ENCODE measurements around the gene KLRK1. TPM values are rescaled to one million over a fixed set of nuclear protein-coding genes. Genes with fewer than 3 reads are reported as not detected.
"Not testable (repeated sequence)": the region's sequence is repeated elsewhere in the genome, so short reads cannot be mapped to it uniquely, and the experiment has no call there.

KLRK1 gene
- polyA plus RNA-seq, 4 donors: 0.24 to 1.1 (median 0.69) TPM

GRCh38 chr12:10390991-10391390 lies 1.1 kb upstream of the KLRK1 start:
- DNase-seq (ENCODE audit: low read depth in 4 of 4, low spot score in 2 of 4): not testable (repeated sequence)

DNA sequence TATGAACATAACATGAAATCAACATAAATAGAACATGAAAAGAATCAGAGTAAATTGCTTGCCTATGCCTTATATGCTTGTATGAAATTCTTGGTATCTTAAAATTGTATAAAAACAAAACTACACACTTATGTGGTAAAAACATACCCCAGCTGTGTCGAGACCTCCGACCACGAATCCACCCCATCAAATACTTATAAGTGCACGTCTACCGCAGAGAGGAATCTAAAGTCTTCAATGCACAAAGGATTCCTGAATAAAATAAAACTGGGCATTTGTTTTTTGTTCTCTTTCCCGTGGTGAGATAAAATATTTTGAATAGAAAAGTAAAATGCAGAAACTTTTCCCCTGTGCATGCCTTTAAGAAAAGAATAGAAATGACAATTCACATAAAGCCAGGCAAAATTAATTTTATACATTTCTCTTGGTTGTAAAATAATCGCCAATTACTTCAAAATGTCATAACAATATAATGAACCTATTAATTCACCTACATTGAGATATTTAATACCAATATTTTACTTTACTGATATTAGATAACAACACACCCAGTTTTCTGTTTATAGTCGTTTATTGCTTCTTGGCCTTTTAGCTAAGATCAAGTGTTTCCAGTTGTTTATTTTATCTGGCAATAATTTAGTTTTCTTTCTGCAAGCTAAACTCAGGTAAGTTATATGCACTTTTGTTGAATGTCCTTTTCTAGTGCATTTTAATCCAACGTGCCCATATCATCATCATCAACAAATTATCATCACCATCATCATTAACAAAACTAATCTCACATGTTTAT lies 1.0 kb downstream of the KLRK1 start:
- DNase-seq (ENCODE audit: low read depth in 4 of 4, low spot score in 2 of 4): no peak

GRCh38 chr12:10387498-10387897 lies 2.3 kb downstream of the KLRK1 start:
- not testable (repeated sequence) for DNase-seq (ENCODE audit: low read depth in 4 of 4, low spot score in 2 of 4)

DNA sequence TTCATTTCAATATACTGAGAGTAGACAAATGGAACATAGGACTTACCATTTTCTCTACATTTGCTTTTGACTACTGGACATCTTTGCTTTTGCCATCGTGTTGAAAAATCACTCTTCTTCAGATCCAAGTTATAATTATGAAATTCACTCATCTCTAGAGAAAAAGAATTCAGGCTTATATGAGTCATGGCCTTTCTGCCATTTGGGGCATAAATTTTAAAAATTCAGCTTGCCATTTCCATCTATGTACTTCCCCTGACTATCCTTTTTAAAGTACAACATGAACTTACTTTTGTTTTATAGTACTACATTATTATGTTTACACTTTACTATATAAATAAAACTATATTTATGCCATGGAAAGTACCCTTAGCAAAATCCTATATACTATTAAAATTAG lies 3.0 kb downstream of the KLRK1 start:
- no peak for DNase-seq (ENCODE audit: low read depth in 4 of 4, low spot score in 2 of 4)

GRCh38 chr12:10385166-10385613 lies 4.7 kb downstream of the KLRK1 start:
- DNase-seq (ENCODE audit: low read depth in 4 of 4, low spot score in 2 of 4): no peak

DNA sequence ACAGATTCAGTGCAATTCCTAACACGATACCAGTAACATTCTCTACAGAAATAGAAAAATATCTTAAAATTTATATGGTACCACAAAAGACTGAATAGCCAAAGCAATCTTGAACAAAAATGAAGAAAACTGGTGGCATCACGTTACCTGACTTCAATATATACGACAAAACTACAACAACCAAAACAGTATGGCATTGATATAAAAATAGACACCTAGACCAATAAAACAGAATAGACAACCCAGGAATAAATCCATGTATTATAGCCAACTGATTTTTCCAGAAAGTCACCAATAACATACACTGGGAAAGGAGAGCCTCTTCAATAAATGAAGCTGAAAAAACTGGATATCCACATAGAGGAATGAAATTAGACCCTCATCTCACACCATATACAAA lies 5.7 kb downstream of the KLRK1 start:
- no peak for DNase-seq (ENCODE audit: low read depth in 4 of 4, low spot score in 2 of 4)

DNA sequence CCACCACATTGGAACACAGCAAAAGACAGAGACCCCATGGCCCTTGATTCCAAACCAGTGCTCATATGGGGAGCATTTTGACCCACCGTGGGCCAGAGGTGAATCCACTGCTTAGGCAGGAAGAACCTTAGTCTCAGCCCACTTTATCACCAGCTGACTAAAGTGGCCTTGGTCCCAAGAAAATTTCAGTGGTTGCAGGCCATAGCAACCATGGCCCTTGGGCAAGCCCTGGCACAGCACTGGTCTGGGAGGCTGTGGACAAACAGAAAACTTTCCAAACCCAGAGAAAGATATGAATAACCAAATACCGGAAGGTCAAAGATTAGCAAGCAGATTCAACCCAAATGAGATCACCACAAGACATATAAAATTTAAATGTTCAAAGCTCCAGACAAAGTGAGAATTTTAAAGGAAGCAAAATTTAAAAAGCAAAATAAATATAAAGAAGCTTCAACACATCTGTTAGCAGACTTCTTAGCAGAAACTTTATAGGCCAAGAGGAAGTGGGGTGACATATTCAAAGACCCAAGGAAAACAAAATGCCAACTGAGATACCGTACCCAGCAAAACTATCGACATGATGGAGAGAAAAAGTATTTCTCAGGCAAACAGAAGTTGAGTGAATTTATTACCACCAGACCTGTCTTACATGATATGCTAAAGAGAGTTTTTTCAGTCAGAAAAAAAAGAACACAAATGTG lies 7.8 kb downstream of the KLRK1 start:
- no peak for DNase-seq (ENCODE audit: low read depth in 4 of 4, low spot score in 2 of 4)

GRCh38 chr12:10378737-10379136 lies 11.1 kb downstream of the KLRK1 start:
- not testable (repeated sequence) for DNase-seq (ENCODE audit: low read depth in 4 of 4, low spot score in 2 of 4)

DNA sequence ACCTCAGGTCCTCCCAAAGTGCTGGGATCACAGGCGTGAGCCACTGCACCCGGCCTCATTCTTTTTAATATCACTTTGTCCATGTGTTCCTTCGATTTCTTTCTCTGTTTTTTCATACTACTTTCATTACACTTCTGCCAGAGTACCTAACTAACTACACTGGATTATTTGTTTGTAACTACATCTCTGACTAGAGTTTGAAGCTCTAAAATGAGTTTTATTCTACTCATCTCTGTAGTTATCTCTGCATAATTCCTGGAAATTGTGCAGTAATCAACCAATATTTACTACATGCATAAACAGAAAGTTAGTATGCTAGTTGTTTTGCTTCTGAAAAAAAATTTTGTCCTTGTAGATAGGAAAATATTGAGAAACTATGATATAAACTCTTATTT lies 15.2 kb downstream of the KLRK1 start:
- DNase-seq (ENCODE audit: low read depth in 4 of 4, low spot score in 2 of 4): no peak

DNA sequence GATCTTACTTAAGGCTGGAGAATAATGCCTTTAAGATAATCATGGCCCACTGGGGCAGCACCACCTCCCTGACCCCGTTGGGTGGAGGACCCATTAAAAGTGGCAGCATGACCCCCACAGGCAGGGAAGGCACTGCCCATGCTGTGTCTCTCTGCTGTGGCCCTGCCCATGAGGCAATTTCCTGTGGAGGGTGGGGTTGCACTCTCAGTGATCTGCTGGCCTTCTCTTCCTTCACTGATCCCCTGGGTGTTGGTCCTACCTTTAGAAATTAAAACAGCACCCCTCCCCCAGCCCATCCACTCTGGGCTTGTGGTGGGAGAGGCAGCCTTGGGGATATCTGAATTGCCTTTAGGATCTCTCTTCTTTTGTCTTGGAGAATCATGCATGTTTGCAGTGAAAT lies 17.3 kb downstream of the KLRK1 start:
- DNase-seq (ENCODE audit: low read depth in 4 of 4, low spot score in 2 of 4): no peak

- DNase-seq (ENCODE audit: low read depth in 4 of 4, low spot score in 2 of 4): not testable (repeated sequence)
Measured at GRCh38 chr12:10371893-10372535, 17.8 kb downstream of the KLRK1 start.

DNA sequence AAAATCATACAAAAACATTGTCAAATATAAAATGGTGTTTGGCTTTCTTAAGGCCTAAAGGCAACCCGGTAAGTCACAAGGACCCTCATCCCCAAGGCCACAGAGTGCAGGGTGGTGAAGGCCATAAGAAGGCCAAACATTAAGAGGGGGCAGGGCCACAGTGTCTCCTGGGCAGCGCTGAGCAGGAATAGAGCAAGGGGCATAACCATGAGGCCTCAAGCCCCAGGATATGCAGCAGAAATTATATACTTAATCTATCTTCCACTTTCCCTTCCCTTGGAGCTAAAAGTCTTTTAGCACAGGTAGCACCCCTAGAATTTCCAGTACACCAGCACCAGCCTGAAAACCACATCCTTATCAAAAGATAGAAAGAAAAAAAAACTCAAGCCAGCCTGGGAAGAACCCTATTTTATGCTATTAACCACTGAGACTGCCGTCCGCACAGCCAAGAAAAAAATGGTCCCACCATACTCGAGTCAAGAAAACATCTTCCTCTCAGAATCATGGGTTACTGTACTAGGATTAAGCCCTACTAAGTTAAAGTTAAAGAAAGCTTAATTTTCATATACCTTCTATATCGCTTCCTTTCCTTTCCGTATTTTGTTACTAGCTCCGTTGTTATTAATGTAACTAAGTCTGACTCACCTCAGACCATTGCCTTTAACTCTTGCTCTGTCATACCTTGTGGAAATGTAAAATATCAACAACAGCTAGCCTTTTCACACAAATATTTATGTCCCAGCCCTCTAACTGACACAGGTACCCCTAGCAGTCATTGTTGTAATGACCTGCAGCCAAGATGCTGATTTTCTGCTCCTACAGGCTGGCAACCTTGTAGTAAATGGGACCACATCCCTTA lies 20.1 kb downstream of the KLRK1 start:
- no peak for DNase-seq (ENCODE audit: low read depth in 4 of 4, low spot score in 2 of 4)

DNA sequence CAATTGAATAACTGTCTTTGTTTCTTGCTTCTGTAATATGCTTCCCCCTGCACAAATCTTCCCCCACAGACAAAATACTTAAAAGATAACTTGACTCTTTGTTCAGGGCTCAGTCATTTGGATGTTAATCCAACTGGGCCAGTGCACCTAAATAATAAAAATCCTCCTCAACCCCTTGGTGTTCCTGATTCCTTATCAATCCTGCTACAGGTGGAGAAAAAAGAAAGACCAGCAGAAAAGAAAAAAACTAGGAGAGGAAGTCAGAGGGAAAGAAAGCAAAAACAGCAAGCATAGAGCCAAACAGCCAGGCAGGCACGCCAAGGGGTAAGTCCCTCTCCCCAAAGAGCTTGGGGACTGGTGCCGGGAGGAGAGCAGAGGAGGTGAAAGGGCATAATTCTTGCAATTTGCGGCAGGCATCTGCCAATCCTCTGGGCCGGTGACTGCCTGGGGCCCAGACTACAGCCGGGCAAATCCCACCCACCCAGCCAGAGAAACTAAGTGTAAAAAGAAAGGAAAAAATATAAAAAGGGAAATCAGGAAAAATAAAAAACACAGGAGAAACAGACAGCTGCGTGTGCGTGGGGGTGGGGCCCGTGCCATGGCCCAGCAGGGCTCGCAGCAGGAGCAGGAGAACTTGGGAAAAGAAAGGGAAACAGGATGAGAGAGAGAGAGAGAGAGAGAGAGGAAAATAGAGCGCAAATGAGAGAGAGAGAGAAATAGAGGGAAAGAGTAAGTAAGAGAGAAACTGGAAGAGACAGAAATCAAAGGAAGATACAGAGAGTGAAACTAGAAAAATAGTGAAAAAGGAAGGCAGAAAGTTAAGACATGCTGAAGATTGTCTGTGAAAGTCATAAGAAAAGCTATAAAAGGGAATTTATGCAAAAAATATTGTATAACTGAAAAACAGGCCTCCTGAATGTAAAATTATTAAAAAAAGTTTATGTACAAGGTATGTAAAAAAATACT lies 21.4 kb downstream of the KLRK1 start:
- no peak for DNase-seq (ENCODE audit: low read depth in 4 of 4, low spot score in 2 of 4)

- DNase-seq (ENCODE audit: low read depth in 4 of 4, low spot score in 2 of 4): not testable (repeated sequence)
Measured at GRCh38 chr12:10367714-10368113, 22.1 kb downstream of the KLRK1 start.

DNA sequence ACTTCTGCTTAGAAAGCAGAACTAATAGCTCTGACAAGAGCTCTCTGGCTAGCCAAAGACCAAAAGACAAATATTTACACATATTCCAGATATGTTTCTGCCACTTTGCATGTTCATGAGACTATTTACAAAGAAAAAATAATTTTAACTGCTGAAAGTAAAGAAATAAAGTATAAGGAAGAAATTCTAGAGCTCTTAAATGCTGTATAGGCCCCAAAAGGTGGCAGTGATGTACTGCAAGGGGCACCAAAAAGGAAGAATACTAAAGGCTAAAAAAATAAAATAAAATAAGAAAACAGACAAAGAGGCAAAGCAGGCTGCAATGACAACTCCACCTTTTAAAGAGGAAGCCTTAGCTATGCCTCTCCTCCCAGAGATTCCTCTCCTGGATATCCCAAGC lies 23.0 kb downstream of the KLRK1 start:
- DNase-seq (ENCODE audit: low read depth in 4 of 4, low spot score in 2 of 4): no peak

DNA sequence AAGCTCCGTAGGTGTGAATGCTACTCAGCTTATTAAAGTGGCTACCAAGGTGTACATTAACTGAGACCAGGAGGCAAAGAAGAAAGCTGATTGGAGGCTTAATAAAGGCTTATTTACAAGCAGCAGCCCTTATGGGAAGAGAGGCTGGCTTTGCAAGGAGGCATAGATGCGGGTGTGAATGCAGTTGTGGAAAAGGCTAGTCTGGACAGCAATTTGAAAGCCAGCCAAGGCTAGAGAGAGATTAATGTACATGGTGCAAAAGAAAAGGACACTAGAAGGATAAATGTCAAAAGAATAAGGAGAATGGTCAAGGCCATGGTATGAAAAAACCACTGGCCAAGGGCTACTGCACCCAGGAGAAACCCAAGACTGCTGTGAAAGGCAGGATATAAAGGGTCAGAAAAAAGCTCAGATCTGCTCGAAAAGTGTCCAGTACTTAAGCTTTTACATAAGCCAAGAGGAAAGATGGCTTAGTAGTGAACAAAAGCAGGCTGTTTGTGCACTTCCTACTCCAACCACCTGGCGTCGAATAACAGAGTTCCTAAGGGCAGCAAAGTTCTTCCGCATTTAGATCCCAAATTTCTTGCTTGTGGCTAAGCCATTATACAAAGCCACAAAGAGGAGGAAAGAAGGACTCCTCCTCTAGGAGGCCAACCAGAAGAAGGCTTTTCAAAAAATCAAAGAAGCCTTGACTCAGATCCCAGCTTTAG lies 24.0 kb downstream of the KLRK1 start:
- peak in 1 of 4 donors; percentile 56 for DNase-seq (ENCODE audit: low read depth in 4 of 4, low spot score in 2 of 4)

DNA sequence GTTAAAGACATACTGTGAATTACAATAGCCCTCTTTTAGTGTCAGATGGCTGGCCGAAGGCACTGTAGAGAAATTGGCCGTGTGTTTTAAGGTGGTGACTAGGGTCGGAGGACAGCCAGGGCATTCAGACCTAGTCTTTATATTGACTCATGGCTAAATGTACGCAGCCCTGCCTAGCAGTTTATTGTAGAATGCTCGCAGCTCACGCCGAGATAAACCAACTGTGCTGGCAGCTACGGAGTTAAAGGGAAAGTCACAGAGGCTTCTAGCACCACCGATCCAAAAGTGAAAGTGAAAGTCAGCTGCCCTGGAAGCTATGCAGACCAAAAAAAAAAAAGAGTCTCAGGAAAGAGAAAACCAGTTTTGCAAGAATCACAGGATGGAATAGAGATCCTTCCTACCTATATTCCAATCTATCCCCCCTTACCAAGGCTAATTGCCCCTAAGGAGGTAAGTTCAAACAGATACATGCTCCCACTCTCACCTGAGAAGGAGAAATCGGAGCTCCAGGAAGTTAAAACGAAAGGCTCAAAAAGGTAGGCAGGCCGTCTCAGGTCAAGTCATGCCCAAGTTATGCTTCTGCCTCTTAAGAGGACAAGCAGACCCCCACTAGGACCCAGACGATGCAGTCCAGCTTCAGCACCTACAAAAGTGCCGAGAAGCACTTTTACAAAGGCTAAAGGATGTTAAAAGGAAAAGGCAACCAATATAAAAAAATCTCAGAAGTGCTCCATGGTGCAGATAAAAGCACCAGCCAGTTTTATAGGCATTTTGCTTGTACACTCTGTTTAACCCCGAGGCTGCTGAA lies 24.8 kb downstream of the KLRK1 start:
- DNase-seq (ENCODE audit: low read depth in 4 of 4, low spot score in 2 of 4): peak; percentile 79 to 93 (median 86)

Measured in left renal cortex interstitium (tissue), 4 donors.